NCI-H1105 (cell line): Measurements from ENCODE around the gene MRPS7.
A peak's percentile ranks its signal among the peaks of the same experiment; 100 is the strongest.

Experiments
- DNase-seq: peaks from one replicate; lab custom pipeline; 2025; lab: John Stamatoyannopoulos, UW

MRPS7 gene

GRCh38 chr17:75261336-75262111 is at the start of gene MRPS7, which contains the start of gene GGA3:
Gene MRPS7 (plus strand): TSS chr17:75261879. CDS start chr17:75261901, 22 bp downstream.
Gene GGA3 (minus strand): TSS chr17:75261606. CDS start chr17:75261587, 19 bp downstream.
- peak; percentile 81 for DNase-seq

- no peak for DNase-seq
Observed at GRCh38 chr17:75218131-75218530, 43.5 kb upstream of the MRPS7 start.

- no peak for DNase-seq
Observed at GRCh38 chr17:75219815-75220214, 41.9 kb upstream of the MRPS7 start.

- DNase-seq, result no peak
Observed at GRCh38 chr17:75225016-75225415, 36.7 kb upstream of the MRPS7 start.

- DNase-seq, result no peak
Observed at GRCh38 chr17:75227729-75228128, 34.0 kb upstream of the MRPS7 start.

- no peak for DNase-seq
Observed at GRCh38 chr17:75228305-75228704, 33.4 kb upstream of the MRPS7 start.

- no peak for DNase-seq
Observed at GRCh38 chr17:75228847-75229246, 32.8 kb upstream of the MRPS7 start.

GRCh38 chr17:75231071-75231470 is 30.6 kb upstream of the MRPS7 start:
- DNase-seq, result no peak

- DNase-seq, result no peak
Observed at GRCh38 chr17:75231741-75232464, 29.8 kb upstream of the MRPS7 start.

GRCh38 chr17:75232786-75233185 is 28.9 kb upstream of the MRPS7 start:
- DNase-seq, result no peak

GRCh38 chr17:75237100-75238014 is 24.3 kb upstream of the MRPS7 start:
- no peak for DNase-seq

GRCh38 chr17:75238020-75238580 is 23.6 kb upstream of the MRPS7 start:
- no peak for DNase-seq

- DNase-seq, result peak; percentile 44
Observed at GRCh38 chr17:75238684-75239191, 22.9 kb upstream of the MRPS7 start.

- DNase-seq, result no peak
Observed at GRCh38 chr17:75239214-75239613, 22.5 kb upstream of the MRPS7 start.

- no peak for DNase-seq
Observed at GRCh38 chr17:75239778-75240393, 21.8 kb upstream of the MRPS7 start.

- DNase-seq, result peak; percentile 83
Observed at GRCh38 chr17:75240394-75241142, 21.1 kb upstream of the MRPS7 start.

- no peak for DNase-seq
Observed at GRCh38 chr17:75241143-75241430, 20.6 kb upstream of the MRPS7 start.

GRCh38 chr17:75241502-75241901 is 20.2 kb upstream of the MRPS7 start:
- DNase-seq, result no peak

- no peak for DNase-seq
Observed at GRCh38 chr17:75241996-75242460, 19.7 kb upstream of the MRPS7 start.

- DNase-seq, result no peak
Observed at GRCh38 chr17:75242461-75243042, 19.1 kb upstream of the MRPS7 start.
